Type B pancreatic cell (in vitro differentiated cells): ENCODE data around the gene POLR3A. TPM values are rescaled to one million over a fixed set of nuclear protein-coding genes. Genes with fewer than 3 reads are reported as not detected.

Experiments
- DNase-seq: peaks from one replicate; pipeline ENCODE4 v3.0.0; 2021; ENCODE audit warnings: mixed read lengths; ENCODE audit not compliant: unreplicated experiment; ENCODE audit errors: extremely low spot score
- H3K27ac Mint-ChIP-seq: 2 replicates; pipeline ENCODE4 v1.8.0; 2021; ENCODE audit warnings: mild to moderate bottlenecking, mixed read lengths
- H3K27me3 Mint-ChIP-seq: 2 replicates; pipeline ENCODE4 v1.8.0; 2021; ENCODE audit warnings: mixed read lengths
- H3K36me3 Mint-ChIP-seq: 2 replicates; pipeline ENCODE4 v1.8.0; 2021; ENCODE audit warnings: mixed read lengths
- H3K4me1 Mint-ChIP-seq: one replicate; pipeline ENCODE4 v1.8.0; 2021; ENCODE audit warnings: mixed read lengths; ENCODE audit not compliant: unreplicated experiment
- H3K4me3 Mint-ChIP-seq: 2 replicates; pipeline ENCODE4 v1.8.0; 2021; ENCODE audit warnings: mild to moderate bottlenecking, mixed read lengths
- H3K9me3 Mint-ChIP-seq: 2 replicates; pipeline ENCODE4 v1.8.0; 2021; ENCODE audit warnings: mixed read lengths
- CTCF ChIP-seq: fragments of 200-600 bp; sonication (generic); conservative IDR thresholded peaks from 2 replicates; pipeline ENCODE4 v1.5.0; 2021; ENCODE audit warnings: antibody characterized with exemption, mild to moderate bottlenecking
- total RNA-seq: library from RNA; stranded (reverse); gene quantifications from 2 replicates; pipeline ENCODE4 v1.2.1, GENCODE V29; 2021; ENCODE audit warnings: low replicate concordance

The POLR3A gene
- total RNA-seq, 1 donor from 2014 or later = 23.8 TPM

GRCh38 chr10:78045237-78045636, 15.9 kb upstream of the POLR3A start:
- H3K4me1 Mint-ChIP-seq = peaks cover 48% of the 10 kb centered on the region
- no peaks in the 10 kb centered on the region for H3K9me3 Mint-ChIP-seq
- TF ChIP-seq CTCF = no peak
- H3K36me3 Mint-ChIP-seq = peaks cover 18% of the 10 kb centered on the region
- no peak overlapping the region for H3K27ac Mint-ChIP-seq
- no peak overlapping the region for H3K4me3 Mint-ChIP-seq
- no peak for DNase-seq
- no peaks in the 10 kb centered on the region for H3K27me3 Mint-ChIP-seq

- no peaks in the 10 kb centered on the region for H3K9me3 Mint-ChIP-seq
- no peak for TF ChIP-seq CTCF
- DNase-seq = no peak
- H3K4me3 Mint-ChIP-seq = no peak overlapping the region
- no peaks in the 10 kb centered on the region for H3K27me3 Mint-ChIP-seq
- H3K27ac Mint-ChIP-seq = no peak overlapping the region
- peaks cover 52% of the 10 kb centered on the region for H3K4me1 Mint-ChIP-seq
- H3K36me3 Mint-ChIP-seq = peaks cover 21% of the 10 kb centered on the region
Observed at GRCh38 chr10:78044699-78045098, 15.4 kb upstream of the POLR3A start.

GRCh38 chr10:78044179-78044578, 14.9 kb upstream of the POLR3A start:
- H3K36me3 Mint-ChIP-seq = peaks cover 25% of the 10 kb centered on the region
- DNase-seq = no peak
- no peak for TF ChIP-seq CTCF
- H3K9me3 Mint-ChIP-seq = no peaks in the 10 kb centered on the region
- peaks cover 55% of the 10 kb centered on the region for H3K4me1 Mint-ChIP-seq
- no peak overlapping the region for H3K4me3 Mint-ChIP-seq
- H3K27ac Mint-ChIP-seq = no peak overlapping the region
- H3K27me3 Mint-ChIP-seq = no peaks in the 10 kb centered on the region

DNA sequence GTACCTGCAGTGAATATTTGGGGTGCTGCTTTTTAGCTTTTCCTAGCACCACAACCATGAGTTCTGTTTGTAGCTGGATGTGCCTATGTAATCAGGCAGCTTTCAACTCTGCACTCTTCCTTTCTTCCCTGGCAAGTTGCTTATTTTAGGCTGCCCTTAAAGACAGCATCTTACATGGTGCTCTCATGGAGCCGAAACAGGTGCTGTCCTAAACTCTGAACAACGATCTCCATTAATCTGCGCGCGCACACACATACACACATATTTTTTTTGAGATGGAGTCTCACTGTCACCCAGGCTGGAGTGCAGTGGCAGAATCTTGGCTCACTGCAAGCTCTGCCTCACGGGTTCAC, 13.4 kb upstream of the POLR3A start:
- no peaks in the 10 kb centered on the region for H3K9me3 Mint-ChIP-seq
- no peak overlapping the region for H3K27ac Mint-ChIP-seq
- H3K4me3 Mint-ChIP-seq = no peak overlapping the region
- H3K27me3 Mint-ChIP-seq = no peaks in the 10 kb centered on the region
- no peak for TF ChIP-seq CTCF
- peaks cover 33% of the 10 kb centered on the region for H3K36me3 Mint-ChIP-seq
- DNase-seq = no peak
- H3K4me1 Mint-ChIP-seq = peaks cover 59% of the 10 kb centered on the region

DNA sequence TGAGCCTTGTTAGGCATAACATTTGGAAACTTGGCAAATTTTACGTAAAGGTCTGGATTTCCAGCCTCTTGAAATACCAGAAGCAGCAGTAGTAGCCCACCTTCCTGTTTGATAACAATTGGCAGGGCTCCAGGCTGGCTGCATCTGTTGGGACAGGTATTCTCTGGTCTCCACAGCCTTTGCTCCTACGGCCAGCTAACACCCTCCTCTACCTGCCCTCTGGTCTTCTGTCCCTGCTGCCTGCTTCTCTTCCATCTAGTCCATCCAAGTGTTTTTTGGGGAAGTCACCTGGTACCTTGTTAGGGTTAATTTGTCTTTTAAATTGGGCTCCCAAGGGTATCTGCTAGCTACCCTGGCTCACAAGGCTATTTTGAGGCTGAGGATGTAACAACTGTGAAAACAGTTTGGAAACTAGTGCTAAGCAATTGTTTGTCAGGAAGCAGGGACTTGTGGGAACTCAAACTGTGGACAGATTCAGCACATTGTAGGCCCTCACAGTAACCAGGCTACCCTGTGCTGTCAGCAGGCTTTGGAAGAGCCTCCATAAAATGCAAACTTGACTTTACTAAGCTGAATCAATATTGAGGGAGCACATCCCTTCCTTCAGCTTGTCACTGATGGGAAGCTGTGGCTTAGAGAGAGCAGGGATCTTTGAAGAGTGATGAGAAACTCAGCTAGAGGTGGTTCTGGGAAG, 12.9 kb upstream of the POLR3A start:
- no peak for DNase-seq
- Mint-ChIP-seq H3K4me3 (no peak overlapping the region), H3K27ac (no peak overlapping the region), H3K9me3 (no peaks in the 10 kb centered on the region), H3K36me3 (peaks cover 38% of the 10 kb centered on the region), H3K27me3 (no peaks in the 10 kb centered on the region), H3K4me1 (peaks cover 59% of the 10 kb centered on the region)
- TF ChIP-seq CTCF = no peak
